GM18870 (cell line): ENCODE data around the gene ADAMTS9.
"Not testable (repeated sequence)": the region's sequence is repeated elsewhere in the genome, so short reads cannot be mapped to it uniquely, and the experiment has no call there.

Experiments
- ATAC-seq: cut with Tn5 transposase; IDR thresholded peaks from one replicate; pipeline ENCODE4 v1.9.1; 2021; ENCODE audit warnings: moderate library complexity; ENCODE audit not compliant: unreplicated experiment

Gene ADAMTS9

DNA sequence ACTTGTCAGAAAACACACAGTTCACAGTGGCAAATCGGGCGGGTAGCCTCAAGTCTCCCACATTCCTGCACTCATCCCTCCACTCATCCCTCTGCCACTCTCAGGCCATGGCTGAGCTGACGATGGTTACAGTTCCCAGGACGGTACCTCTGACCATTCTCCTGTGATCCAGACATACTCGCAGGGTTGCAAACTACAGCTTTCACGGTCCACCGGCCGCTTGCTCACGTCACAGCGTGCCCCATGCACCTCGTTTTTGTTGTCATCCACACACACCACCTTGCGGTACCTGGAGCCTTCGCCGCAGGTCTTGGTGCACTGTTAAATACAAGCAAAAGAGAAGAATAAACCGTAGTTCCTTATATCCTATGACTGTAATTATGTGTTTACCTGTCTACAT is 137.1 kb downstream of the ADAMTS9 start:
- no peak for ATAC-seq

DNA sequence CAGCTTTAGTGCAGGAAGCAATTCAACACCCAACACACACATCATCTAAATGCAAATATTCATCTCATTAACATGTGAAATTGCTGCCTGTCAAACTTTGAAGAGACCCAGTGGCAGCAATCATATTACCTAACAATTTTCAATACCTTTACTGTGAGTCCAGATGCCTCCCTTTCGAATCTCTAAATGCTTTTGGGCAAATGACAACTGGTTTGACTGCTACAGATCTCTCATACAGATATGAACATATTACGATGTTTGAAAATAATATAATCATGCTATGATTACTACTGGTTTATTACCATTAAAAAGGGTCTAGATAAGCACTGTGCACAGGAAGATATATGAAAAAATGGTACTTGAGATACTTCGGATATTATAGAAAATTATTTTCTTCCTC is 137.9 kb downstream of the ADAMTS9 start:
- ATAC-seq = no peak

DNA sequence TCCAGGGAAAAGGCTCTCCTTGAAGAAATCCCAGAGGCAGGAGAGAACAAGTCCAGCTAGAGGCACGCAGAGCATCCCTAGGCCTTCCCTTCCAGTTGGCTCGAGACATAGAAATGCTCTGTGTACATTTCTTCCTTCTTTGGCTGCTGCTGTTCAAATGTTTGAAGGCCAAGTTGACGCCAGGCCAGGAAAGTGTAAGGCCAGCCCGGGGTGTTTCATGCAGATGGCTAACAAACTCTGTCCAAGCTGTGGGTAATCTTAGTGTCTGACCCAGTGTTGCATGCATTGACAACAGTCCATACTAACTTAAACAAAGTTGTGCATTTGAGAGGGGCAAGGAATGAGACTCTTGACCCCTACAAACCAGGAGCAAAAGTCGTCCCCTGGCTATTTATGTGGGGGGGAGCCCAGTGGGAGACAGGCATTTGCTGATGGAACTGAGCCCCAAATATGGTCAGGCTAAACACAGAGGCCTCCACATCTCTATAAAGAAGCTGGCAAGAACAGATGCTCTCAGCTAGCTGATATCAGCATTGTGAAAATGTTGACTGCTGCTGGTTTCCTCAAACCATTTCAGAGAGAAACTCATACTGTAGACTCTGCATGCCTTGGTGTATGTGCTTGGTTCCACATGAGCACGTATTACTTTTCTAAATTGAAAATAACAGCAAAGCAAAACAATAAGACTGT is 139.5 kb downstream of the ADAMTS9 start:
- no peak for ATAC-seq

DNA sequence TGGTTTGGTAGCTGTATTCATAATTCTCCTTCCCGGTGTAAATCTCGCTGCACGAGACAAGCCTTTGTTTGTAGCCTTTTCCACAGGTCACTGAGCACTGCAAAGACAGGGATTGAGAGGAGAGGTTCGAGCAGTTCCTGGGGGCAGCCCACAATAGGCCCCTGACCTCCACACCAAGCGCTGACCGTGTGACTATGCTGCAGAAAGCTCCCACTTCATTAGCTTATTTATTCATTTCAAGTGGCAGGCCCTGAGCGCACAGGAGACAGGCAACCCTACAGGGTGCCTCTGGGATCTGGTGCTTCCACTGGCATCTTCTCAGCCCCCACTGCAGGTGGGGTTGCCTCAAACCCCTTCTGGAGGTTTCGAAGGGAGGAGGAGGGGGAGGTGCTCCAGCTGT is 140.9 kb downstream of the ADAMTS9 start:
- ATAC-seq = no peak

DNA sequence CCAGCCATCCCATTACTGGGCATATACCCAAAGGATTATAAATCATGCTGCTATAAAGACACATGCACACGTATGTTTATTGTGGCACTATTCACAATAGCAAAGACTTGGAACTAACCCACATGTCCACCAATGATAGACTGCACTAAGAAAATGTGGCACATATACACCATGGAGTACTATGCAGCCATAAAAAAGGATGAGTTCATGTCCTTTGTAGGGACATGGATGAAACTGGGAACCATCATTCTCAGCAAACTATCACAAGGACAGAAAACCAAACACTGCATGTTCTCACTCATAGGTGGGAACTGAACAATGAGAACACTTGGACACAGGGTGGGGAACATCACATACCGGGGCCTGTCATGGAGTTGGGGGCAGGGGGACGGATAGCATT is 142.6 kb downstream of the ADAMTS9 start:
- not testable (repeated sequence) for ATAC-seq

DNA sequence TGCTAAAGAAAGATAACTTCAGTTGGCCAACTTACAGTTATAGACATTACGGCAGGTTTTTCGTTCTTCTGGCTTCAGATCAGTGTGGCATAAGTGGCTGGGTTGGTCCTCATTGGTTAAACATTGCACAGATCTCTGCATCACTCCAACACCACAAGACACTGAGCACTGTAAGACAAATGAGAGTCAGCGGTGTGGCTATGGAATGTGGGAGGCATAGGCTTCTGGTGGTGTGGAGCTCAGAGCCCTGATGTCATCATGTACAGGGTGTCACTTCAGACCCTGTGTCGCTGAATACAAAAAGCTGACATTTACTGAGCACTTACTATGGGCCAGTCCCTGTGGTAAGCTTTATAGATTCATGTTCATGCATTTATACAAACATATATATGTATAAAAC is 146.0 kb downstream of the ADAMTS9 start:
- ATAC-seq = no peak

DNA sequence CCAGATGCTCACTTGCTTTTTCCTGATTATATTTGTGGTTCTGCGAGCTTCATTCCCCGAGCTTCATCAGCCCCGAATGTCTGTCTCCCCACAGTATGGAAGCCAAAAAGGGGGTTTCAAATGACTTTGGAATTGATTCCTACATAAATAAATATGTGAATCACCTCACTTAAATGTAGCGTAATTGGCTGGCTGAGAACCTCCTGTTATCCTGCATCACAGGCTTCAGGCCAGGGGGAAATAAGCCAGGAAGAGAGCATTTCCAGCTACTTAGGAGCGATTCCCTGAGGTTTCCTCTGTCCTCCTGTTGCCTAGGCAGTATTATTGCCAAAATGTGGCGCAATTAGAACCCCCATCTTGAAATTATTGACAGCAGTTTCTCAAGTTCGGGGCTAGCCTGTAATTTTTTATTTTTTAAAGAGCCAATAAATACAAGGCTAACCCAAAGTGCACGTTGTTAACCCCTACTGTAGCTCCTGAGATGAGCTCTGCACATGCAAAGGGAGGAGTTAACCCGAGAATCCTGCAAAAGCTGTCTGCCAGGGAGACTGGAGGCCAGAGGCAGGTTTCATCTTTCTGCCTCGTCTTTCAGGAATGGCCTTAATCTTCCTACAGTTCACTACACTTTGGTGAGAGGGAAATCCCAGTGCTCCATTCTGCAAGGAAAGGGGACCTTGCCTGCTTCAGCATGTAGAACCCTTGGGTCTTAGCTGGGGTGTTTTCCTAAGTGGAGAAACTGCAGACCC is 148.2 kb downstream of the ADAMTS9 start:
- no peak for ATAC-seq

DNA sequence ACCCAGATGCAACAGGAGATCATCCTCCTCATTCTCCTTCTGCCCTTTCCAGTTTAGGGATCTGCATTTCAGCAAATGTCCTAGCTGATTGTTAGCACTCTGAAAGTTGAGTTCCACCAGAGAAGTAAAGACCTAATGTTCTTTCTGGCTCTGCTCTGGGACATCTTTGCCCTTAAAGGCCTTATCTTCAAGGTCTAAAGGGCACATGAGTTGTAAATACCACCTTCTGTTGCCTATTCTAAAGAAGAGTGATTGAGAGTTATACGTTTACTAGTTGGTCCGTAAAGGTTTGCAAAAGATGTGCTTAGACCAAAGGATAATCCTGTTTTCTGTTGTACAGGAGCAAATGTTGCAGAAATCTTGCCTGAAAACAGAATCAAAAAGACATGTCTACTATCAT is 151.6 kb downstream of the ADAMTS9 start:
- ATAC-seq = no peak

DNA sequence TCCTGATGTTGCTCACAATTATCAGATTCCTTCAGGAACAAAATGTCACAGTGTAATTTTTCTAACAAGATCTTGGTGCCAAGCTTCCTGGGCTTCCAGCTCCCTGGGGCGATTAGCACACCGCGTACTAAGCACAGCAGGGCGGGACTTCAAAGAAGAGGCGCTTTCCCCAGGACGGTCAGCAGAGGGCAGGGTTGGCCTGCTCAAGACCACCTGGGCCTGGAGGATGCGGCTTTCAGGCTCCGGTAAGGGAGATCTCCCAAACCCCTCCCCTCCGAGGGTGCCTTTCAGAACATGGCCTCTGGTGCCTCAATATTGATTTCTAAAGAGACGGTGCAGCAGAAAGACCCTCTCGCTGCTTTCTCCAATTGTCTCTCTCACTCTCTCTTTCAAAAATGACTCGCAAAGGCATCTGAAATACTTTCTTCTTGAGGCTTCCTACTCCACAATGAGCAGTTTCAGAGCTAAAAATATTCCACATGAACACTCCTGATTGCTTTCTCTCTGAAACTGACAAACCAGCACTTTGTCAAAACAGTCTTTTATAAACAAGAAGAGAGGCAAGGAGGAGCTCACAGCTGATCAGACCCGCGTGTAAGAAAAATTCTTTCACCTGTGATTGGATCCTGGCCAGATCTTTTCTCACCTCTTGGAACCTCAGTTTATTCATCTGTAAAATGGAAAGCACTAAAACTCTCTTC is 154.0 kb downstream of the ADAMTS9 start:
- ATAC-seq = peak; percentile 89

DNA sequence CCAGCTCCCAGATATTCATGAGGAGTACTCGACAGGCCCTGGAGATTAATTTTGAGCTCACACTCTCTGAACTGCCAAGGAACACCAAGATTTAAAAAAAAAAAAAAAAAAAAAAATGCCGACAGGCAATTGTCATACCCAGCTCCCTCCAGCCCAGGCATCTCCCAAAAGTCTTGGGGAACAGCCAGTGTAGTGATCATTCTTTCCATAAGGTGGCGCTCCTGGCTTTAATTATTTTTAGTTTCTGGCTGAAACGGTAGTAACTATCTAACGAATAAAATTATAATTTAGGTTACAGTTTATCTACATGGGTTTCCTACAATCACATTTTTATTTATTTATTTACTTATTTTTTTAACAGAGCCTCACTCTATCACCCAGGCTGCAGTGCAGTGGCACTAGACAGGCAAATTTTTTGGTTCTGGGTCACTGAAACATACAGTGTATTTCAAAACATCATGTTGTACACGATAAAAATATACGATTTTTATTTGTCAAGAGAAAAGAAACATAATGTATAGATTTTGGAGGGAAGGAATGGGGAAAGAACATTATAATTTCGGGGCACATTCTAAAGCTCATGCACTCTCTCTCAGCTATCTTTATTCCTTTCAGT is 157.3 kb downstream of the ADAMTS9 start:
- no peak for ATAC-seq

DNA sequence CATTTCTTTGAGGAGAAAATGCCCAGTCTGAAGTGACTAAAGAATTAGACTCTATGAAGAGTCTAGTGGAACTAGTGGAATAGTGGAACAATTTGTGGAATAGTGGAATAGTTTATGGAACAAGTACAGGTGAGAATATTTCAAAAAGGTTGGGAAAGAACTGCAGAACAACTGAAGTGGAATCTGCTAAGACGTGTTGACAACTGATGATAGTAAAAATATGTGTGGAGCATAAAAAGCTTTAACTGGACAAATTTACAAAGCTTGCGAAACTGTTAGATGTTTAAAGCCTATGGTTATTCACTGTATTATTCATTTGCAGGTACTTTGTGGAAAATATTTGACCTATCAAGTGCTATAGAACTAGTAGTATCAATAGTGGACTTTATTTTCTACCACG is 164.5 kb downstream of the ADAMTS9 start:
- no peak for ATAC-seq

DNA sequence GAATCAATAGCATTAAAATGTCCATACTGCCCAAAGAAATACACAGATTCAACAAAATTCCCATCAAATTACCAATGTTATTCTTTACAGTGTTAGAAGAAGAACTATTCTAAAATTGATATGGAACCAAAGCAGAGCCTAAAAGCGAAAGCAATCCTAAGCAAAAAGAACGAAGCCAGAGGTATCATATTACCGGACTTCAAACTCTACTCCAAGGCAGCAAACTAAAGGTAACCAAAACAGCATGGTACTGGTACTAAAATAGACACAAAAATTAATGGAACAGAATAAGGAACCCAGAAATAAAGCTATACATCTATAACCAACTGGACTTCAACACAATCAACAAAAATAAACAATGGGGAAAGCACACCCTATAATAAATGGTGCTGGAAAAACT is 167.5 kb downstream of the ADAMTS9 start:
- no peak for ATAC-seq

DNA sequence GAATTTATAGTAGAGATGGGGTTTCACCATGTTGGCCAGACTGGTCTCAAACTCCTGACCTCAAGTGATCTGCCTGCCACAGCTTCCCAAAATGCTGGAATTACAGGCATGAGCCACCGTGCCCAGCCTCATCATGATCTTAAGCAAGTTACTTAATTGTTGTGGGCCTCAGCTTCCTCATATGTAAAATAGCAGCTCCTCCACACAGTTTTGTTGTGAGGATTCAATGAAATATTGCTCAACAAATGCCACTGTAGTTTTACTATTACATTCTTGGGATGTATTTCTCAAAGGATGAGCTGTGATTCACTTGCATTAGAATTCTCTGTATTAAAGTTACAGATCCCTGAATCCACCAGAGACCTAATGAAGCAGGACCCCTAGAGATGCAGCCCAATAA is 168.8 kb downstream of the ADAMTS9 start:
- ATAC-seq = no peak

DNA sequence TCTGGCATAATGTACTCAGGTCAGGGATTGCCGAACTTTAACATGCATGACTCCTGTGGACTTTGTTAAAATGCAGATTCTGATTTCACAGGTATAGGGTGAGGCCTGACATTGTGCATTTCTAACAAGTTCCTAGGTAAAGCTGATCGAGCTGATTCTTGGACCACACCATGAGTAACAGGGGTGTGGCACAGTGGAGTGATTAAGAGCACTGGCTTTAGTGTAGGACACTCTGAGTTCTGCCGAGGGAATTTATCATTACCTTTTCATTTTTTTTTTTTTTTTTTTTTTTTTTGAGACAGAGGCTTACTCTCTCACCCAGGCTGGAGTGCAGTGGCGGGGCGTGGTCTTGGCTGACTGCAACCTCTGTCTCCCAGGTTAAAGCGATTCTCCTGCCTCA is 169.3 kb downstream of the ADAMTS9 start:
- ATAC-seq = no peak

DNA sequence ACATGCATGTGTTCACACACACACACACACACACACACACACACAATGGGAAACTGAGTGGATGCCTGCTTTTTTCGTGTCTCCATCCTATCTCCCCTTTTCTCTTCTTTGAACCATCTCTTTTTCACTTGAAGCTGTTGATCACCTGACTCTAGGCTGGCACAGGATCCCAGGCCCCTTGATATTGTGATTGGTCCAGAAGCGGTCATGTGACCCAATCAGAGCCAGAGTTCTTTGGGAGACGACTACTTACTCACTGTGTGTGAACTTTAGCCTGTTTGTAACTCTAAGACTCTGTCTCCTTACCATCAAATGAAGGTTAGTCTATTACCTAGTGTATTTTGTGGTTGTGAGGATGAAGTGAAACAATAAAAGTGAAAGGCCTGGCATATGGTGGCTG is 172.9 kb downstream of the ADAMTS9 start:
- no peak for ATAC-seq

DNA sequence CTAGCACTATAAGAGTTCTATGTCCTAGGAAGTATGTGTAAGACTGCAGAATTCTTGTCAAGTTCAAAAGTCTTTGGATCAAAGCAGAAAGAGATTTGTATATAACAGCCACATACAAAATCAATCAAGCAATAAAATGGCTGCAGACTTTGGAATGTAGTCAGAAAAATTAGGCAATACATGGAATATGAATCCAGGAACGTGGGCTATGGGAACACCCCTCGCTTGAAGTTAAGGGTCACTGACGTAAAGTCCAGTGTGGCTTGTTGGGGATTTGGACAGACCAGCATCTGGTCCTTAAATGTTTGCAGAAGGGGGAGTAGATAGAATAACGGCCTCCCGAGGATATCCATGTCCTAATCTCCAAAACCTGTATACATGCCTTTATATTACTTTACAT is 178.6 kb downstream of the ADAMTS9 start:
- ATAC-seq = no peak

DNA sequence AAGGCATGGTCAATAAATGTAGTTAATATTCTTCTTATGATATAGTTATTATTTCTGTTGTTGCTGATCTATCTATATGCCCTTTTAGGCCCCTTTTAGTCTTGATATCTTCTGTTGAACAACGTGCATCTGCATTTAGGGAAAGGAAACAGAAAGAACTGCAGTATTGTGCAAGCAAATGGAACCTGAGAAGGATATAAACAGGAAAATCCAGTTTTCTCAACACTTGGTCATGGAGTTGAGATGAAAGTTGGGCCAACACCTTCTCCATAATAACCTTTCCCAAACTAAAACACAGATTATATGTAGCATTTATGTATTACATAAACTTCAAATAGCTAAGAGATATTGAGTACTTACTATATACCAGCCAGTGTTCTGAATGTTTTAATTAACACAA is 179.7 kb downstream of the ADAMTS9 start:
- no peak for ATAC-seq

DNA sequence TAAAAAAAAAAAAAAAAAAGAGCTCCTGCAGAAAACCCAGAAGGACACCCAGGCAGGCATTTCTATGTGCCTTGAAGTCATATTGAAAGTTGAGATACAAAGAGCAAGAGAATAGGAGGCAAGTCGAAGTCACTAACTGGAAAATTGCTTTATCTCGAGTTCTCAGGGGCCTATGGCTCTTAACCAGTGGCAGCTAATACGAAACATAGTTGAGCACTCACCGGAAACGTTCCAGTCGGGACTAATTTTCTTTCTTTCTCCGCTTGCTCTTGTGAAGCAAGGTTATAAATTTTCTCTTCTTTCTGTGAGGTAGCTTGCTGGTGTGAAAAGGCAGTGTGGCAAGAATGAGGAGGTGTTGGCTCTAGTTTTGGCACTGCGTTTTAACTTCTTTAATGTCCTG is 181.5 kb downstream of the ADAMTS9 start:
- no peak for ATAC-seq

DNA sequence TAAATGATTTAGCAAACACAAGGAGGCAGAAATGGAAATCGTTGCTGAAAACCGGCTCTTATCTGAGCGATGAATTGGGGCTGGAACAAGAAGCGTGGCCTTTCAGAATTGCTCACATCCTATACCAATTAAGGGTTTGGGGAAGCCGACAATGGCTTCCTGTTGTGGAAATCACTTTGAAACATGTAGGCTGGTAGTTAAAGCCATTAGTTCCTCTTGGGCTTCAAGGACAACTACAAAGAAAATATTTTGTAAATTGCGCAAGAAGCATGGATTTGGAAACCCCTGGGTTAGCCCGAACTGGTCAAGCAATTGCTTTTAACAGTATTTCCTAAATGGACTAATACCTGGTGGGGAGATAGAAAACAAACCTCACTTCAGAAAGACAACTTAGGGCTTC is 182.4 kb downstream of the ADAMTS9 start:
- ATAC-seq = peak; percentile 50

DNA sequence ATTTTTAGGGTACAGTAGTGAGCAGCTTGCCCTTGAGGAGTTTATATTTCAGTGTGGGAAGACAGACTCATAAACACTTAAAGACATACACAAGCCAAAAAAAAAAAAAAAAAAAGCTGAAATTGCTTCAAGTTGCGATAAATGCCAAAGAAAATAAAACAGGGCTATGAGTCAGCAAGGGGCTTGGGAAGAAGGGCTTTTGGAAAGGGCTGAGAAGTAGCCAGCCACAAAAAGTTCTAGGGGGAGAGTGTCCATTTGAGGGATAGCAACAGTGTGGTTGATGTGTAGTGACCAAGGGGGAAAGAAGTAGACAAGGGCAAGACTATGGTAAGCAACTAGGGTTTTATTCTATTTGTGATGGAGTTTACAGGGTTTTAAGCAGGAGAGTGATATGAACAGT is 185.5 kb downstream of the ADAMTS9 start:
- ATAC-seq = no peak

DNA sequence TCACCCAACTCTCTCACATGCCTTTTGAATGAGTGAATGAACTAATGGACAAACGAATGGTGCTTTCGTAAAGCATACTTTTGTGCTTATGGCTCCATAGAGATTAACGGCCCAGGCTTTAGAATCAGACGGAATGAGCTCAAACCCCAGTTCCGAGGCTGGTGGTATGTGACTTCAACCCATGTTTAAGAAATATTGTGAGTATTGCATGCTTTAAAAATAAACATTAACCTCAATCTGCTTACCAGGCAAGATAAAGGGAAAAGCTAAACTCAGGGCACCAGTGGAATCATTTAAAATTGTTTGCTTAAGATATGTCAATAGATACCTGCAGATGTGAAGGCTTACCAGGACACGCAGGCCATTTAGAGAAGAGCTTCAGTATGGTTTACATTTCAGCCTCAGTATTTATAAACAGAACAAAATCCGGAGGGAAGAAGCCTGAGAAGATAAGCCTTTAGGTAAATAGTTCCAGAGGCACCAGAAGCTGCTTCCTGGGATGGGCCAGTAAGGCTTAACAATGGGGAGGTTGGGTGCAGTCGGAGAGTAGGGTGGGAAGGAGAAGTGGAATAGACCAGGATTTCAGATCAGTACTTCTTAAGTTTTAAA is 186.4 kb downstream of the ADAMTS9 start:
- ATAC-seq = no peak
